Ovary (tissue), 3 donors: ENCODE measurements around the gene EPB41L2.

Source experiments
- CTCF ChIP-seq, 3 donors: fragments of 450-650 bp in 2 of 3; fragments of 200-600 bp in 1 of 3; IDR thresholded peaks; one replicate each; pipeline versions ENCODE4 v1.5.1 to v1.8.0; 2016 to 2022; ENCODE audit warnings: antibody characterized with exemption in 3 of 3, mild to moderate bottlenecking in 1 of 3
- EP300 ChIP-seq: sonication (generic); formaldehyde crosslinking; IDR thresholded peaks from one replicate; pipeline ENCODE4 v1.6.1; 2017; ENCODE audit warnings: antibody characterized with exemption
- donor health status: DM: no; HTN: no; CAD: no.

- TF ChIP-seq CTCF (IDR thresholded peaks at IDR 0.05), result peak; percentile 32 to 70 (median 63)
- no peak for TF ChIP-seq EP300
Measured at GRCh38 chr6:130872250-130873095, 190.6 kb downstream of the EPB41L2 start.
